T-helper 1 cell treated with Interleukin-12 subunit alpha and Interleukin-12 subunit beta and Interleukin-4 antibody, amounts not matched to agents 30 ng/mL and 1 ng/mL, for 36 hours (primary cell): Measurements from ENCODE around the gene CLIP4. TPM values are rescaled to one million over a fixed set of nuclear protein-coding genes. Genes with fewer than 3 reads are reported as not detected.

Source experiments
- intact Hi-C: fragments of 100-400 bp; cut with micrococcal nuclease; formaldehyde crosslinking; loops from one replicate; pipeline ENCODE4 v1.15.1; 2024
- total RNA-seq: library from RNA; stranded (reverse); gene quantifications from 2 replicates; pipeline ENCODE4 v1.2.3, GENCODE V29; 2022

The CLIP4 gene
- total RNA-seq, 1 donor from 2014 or later = 29.4 TPM

DNA sequence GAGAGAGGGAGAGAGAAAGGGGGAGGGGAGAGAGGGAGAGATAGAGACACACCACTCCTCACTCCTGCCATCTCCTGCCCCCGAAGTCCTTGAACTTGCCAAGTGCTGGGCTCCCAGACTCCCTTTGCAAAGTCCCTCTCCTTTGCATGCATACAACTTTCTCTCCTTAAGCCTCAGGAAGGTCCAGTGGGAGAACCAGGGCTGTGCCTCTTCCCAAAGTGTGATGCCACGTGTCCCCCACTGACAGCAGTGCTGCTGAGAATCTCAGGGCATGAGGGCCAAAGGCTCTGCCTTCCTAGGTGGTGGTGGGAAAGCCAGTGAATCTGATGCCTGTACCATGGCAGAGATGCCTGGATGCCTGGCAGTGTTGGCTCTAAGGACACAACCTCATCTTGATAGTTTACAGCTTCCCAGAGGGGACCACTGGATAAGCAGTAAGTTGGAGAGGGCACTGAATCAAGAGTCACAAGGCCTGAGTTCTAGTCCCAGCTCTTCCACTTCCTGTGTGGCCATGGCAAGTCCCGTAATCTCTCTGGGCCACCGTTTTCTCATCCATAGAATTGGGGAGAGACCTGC is 103.4 kb downstream of the CLIP4 start:
- intact Hi-C loops = no loop called here

DNA sequence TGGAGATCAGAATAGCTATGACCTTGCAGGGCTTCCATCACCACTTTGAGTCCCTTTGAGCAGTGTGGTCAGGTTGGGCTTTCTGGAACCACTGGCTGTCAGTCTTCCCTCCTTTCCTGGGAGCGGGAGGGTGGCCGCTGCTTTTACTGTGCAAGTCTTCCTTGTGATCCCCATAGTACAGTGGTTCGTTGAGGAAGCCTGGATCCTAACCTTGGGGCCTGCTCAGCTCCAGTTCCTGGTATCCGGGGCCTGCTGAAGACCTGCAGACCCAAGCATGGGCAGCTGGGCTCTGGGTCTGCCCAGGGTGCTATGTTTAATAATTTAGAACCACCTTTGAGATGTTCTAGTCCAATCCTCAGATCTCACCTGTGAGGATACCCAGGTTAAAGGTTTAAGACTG is 104.2 kb downstream of the CLIP4 start:
- intact Hi-C loops = no loop called here

- intact Hi-C loops = no loop called here
These were observed 105.5 kb downstream of the CLIP4 start for GRCh38 chr2:29220506-29221270.

- intact Hi-C loops = no loop called here
These were observed 107.4 kb downstream of the CLIP4 start for GRCh38 chr2:29222381-29223179.

DNA sequence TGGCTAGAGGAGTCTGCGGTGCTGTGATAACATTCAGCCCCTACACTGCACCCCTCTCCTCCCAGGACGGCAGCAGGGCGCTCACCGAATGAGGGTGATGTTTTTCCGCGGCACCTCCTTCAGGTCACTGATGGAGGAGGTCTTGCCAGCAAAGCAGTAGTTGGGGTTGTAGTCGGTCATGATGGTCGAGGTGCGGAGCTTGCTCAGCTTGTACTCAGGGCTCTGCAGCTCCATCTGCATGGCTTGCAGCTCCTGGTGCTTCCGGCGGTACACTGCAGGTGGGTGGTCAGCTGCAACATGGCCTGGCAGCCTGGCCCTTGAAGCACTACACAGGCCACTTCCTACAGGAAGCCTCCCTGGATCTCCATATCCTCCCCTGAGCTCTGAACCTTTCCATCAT is 108.0 kb downstream of the CLIP4 start:
- intact Hi-C loops = no loop called here

- intact Hi-C loops = no loop called here
These were observed 108.9 kb downstream of the CLIP4 start for GRCh38 chr2:29223851-29224692.

- intact Hi-C loops = no loop called here
These were observed 109.7 kb downstream of the CLIP4 start for GRCh38 chr2:29224693-29225551.

DNA sequence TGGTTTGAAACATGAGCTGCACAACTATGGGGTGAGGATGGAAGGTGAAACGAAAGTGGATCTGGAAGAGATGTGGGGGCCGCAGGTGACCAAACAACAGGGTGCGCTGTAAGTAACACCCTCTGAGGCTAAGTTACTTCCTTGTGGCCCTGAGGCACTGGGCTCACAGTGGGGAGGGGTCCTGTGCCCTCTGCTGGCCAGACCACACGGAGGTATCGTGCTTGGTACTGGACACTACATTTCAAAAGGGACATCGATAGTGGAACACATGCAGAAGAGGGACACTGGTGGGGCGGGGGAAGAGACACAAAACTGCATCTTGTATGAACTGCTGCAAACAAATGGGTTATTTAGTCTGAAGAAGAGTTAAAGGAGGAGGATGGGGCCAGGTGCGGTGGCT is 110.6 kb downstream of the CLIP4 start:
- intact Hi-C loops = no loop called here

GRCh38 chr2:29226375-29226774 is 111.2 kb downstream of the CLIP4 start:
- intact Hi-C loops = no loop called here

DNA sequence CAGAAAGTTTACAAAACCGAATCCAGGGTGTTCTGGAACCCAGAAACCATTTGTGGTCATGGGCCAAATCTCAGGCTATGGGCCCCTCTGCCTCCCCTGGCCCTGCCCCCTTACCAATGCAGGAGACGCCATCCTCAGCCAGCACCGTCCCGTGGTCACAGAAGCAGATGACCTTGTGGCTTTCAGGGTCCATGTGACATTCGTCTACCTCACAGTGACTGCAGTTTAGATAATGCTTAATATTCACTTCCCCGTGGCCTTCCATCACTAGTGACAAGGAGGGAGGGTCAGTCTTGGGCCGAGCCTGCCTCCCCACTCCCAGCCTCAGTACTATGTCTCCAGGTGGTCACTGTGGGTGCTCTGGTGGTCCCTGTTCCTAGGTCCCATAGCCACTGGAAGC is 111.6 kb downstream of the CLIP4 start:
- intact Hi-C loops = no loop called here

GRCh38 chr2:29227935-29228675 is 112.9 kb downstream of the CLIP4 start:
- intact Hi-C loops = no loop called here

DNA sequence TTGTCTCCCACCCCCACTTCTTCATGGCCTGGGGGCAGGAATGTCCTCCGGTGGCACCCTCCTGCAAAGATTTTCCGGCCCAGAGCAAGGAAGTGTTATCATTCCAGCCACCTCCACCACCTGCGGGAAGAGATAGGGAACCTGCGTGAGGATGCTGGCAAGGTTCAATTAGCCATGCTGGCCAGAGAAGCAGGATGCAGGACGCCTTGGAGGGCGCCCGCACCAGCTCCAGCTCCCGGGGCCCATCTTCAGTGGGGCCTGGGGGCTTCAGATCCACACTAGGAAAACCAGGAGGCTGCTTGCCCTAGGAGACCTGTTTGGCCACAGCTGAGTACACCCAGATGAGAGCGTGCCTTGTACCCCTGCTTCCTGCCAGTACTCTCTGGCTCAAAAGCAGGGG is 113.7 kb downstream of the CLIP4 start:
- intact Hi-C loops = no loop called here

GRCh38 chr2:29229640-29230039 is 114.4 kb downstream of the CLIP4 start:
- intact Hi-C loops = no loop called here

DNA sequence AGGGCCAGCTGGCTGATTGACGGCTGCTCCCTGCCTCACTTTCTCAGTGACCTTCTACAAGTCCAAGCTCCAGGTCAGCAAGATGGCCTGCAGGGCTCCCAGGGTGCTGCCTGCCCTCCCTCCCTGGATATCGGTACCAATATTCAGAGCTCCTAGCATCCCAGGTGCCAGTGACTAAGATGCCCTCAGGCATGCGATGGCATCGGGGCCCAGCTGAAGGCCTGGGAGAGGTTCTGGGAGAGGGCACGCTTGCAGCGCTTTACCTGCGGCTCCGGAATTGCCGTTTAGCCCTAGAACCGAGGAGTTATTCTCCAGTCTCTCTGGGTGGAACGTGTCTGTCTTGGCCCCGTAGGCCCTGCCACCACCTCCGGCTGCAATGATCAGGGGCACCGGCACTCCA is 116.8 kb downstream of the CLIP4 start:
- intact Hi-C loops = no loop called here

DNA sequence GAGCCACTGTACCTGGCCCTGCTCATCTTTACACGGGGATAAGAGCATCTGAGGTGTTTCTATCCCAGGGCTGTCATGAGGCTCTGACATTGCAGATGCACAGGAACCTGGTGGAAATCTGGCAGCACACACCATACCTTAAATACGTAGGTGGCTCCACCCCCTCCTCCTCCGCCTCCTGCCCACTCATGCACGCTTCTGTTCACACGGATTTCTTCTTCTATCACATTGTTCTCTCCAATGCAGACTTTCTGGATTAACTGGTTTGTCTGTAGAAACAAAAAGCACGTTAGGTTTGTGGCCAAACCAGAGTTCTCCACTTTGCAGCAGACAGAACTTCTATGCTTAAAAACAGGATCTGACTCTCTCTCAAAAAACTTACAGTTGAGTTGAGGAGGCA is 118.2 kb downstream of the CLIP4 start:
- intact Hi-C loops = no loop called here

DNA sequence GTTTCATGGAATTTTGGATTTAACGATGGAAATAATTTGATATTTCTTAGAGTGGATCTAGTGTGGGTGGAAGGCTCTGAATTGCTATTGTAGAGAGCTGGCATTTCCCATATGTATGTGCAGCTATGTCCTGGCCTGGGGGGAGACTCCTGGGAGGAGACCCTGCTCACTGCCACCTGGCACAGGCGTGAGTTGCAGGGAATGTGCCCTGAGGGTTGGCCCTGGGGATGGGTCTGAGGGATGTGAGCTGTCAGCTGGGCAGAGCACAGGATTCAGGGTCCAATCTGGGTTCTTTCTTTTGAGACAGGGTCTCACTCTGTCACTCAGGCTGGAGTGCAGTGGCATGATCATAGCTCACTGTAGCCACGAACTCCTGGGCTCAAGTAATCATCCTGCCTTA is 120.2 kb downstream of the CLIP4 start:
- intact Hi-C loops = no loop called here

- intact Hi-C loops = no loop called here
These were observed 120.9 kb downstream of the CLIP4 start for GRCh38 chr2:29236074-29236473.

DNA sequence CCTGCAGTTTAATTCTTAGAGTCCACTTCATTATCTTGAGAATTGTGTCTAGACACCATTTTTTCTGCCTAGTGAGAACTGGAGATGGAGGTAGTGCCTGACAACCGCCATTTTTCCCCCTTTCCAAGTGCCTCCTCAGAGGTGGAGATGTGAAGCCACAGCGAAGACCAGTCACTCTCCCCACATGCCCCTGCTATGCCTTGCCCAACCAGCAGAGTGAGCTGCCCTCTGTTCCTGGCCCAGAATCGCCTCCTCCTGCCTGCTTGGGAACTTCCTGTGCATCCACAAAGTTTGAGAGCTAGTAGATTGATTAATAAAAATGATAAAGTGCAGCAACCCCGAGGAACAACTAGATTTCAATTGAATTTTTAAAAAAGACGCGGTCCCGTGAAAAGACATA is 123.3 kb downstream of the CLIP4 start:
- intact Hi-C loops = loop anchor here (2.0 kb wide), 1 partner anchor 834 kb away; no protein-coding TSS in a partner anchor
